GM19240 (cell line): ENCODE results near the gene CDH13.

ENCODE experiments used
- DNase-seq: peaks from one replicate; pipeline ENCODE4 v3.0.0; 2011; ENCODE audit warnings: low spot score; ENCODE audit not compliant: insufficient read length

CDH13 gene

GRCh38 chr16:82651921-82652601 is 25.3 kb downstream of the CDH13 start:
- no peak for DNase-seq

DNA sequence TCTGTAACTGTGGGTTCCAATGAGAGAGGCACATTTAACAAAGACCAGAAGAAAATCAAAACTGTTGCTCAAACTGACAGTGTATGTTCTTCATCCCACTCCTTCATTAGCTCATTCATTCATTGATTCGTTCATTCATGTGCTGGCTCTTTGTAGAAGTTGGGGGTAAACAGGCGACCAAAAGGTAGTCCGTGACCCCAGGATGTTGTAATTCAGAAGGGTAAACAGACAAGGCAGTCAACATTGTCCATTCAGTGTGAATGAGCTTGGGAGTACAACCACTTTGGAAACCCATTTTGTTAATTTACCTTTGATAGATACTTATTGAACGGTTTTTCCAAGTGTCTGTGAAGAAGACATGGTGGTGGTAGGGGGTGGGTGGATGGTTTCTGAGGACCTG is 26.1 kb downstream of the CDH13 start:
- DNase-seq, result no peak

GRCh38 chr16:82653550-82654511 is 27.1 kb downstream of the CDH13 start:
- DNase-seq, result peak; percentile 26

DNA sequence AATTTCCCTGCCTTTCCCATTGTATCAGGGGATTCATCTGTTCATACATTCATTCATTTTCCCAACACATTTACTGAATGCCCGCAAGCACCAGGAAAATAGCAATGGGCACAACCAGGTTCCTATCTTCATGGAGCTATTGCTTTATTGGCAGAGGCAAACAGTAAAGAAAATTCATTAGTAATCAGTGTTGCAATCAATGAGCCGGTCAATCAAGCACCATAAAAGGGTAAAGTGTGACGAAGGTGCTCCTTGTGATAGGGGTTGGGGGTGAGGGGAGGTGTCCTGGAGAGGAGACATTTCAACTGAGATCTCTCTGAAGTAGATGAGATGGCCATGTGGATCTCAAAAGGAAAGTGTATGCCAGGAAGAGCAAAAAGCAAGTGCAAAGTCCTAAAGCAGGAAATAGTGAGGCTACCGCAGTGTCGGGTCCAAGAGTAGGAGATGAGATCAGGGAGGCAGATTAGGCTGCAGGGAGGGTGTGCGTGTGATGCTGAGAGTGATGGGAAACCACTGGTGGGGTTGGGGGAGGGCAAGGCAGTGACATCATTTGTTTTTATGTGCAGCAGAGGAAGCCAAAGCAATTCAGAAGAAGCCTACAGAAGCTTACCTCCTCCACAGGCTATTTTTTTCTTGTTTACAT is 28.4 kb downstream of the CDH13 start:
- DNase-seq, result no peak

DNA sequence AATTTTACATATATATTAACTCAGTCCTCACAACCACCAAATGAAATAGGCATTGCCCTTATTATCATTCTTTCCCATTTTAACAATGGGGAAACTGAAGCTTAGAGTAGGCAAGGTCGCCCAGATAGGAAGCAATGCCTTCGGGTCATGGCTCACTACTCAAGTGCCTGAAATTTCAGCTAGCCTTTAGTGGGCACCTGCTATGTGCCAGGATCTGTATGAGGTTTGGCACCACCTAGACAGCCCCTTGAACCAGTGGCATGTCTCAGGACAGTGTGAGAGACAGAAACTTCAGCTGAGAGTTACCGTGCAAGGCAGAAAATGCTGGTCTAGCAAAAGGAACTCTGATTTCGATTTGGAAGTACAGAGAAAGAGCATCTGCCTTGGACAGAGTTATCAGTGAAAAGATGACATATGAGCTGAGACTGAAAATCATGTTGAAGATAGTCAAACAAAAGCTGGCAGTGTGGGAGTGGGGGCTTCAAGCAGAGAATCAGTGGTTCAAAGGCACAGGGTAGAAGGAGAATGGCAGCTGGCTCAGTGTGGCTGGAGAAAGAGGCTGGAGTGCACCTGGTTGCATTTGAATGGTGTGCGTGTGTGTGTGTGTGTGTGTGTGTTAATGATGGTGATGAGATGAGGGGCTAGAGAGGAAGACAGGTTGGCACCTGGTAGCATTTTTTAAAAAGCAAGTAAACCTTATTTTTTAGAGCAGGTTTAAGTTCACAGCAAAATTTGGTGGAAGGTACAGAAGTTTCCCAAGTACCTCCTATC is 29.1 kb downstream of the CDH13 start:
- no peak for DNase-seq

GRCh38 chr16:82657239-82657638 is 30.5 kb downstream of the CDH13 start:
- no peak for DNase-seq

- DNase-seq, result no peak
Observed at GRCh38 chr16:82657786-82658185, 31.0 kb downstream of the CDH13 start.

DNA sequence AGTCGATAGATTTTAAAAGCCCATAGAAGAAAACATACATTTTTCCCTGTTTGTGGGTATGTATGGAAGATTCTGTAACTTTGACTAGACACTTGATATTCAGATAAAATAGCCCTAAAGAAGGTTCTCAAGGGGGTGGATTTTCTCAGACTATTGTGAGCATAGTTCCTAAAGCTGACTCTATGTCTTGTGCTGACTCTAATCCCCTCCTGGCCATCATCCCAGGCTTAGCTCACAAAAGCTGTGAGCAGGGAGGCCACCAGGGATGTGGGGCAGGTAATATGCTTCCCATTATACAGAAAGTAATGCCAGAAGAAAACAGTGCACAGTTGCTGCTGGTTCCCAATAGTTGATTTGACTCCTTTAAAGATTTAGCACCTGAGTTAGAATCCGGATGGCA is 32.0 kb downstream of the CDH13 start:
- no peak for DNase-seq

DNA sequence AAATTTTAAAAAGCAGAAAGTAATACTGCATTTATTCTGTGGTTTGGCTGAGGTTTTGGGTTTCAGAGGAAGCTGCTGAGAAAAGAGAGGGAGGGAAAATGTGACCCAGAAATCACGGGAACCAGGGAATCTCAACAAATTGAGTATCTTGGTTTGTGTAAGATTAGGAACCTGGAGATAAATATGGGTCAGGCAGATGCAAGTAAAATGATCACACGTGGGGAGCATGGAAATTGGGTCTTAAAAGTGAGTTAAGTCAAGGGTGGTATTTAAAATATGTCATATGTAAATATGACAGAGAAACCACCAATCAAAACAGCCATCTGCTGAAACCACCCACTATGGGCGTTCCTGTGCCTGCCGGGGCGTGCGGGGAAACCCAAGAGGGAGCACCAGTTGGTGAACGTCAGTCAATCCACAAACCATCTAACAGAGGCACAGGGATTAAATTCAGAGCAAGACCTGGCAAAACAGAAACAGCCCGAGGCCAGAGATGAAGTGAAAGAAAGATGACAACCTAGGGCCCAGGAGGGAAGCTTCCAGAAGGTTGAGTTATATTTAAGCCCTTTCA is 33.4 kb downstream of the CDH13 start:
- DNase-seq, result no peak

DNA sequence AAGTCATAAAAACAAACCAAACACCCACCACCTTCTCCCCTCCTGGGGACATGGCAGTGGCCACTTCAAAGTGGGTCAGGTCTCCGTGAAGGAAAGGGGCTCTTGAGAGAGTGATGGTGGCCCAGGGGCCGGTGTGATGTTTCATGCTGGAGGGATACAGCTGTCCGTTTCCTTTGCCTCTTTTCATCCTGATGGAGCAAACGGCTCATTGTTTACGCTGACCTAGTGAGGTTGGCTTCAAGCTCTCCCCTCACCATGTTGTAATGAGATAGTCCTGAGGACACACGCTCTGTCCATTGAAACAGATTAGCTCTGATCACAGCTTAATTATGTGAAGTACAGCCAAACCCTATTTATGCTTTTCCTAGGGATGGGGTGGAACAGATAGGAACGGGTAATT is 34.2 kb downstream of the CDH13 start:
- no peak for DNase-seq

- no peak for DNase-seq
Observed at GRCh38 chr16:82664181-82664580, 37.4 kb downstream of the CDH13 start.

DNA sequence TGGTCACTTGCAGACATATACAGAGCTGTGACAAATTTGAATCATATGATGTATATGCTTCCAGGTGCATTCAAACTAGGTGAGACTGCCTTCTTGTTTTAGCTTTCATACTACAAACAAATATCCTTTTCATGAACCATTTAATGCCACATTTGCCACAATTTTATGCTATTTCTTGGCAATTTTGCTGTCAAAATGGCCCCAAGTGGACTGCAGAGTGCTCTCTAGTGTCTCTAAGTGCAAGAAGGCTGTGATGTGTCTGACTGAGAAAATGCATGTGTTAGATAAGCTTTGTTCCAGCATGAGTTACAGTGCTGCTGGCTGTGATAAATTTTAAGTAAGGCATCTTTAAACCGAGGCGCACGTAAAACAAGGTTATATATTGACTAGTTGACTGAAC is 38.3 kb downstream of the CDH13 start:
- DNase-seq, result no peak

- no peak for DNase-seq
Observed at GRCh38 chr16:82667437-82667836, 40.7 kb downstream of the CDH13 start.

DNA sequence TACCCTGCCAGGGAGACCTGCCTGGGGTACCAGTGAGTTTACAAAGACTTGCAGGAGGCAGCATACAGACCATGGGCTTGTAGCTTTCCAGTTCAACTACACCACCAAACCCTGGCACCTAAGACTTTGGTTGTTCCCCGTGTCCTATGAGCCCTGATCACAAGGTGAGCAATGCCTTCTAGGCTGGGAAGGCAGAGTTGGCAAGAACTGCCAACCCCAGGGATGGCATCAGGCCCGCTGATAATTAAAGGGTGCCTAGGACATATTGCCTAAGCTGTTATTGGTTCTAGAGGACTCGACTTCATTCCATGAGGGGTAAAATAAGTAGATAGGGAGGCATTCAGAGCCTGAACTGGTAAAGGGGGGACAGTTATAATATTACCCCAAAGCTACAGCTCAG is 41.3 kb downstream of the CDH13 start:
- DNase-seq, result no peak

DNA sequence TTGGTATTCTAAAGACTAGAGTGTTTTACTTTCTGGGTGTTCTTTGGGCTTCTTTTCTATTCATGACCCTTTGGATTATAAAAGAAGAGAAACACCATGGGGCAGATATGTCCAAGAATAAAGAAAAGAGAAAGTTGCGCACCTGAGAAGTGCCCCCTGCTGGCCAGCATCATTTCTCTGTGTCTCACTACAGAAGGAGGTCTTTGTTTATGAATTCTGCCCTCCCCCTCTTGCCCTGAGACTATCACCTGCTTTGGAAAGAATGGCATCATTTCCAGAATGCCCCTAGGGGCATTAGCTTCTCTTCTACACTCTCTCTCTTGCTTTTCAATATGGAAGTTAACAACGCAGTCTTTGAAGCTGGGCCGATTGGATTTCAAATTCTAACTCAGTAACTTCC is 45.0 kb downstream of the CDH13 start:
- no peak for DNase-seq

- DNase-seq, result no peak
Observed at GRCh38 chr16:82672676-82673075, 45.9 kb downstream of the CDH13 start.

DNA sequence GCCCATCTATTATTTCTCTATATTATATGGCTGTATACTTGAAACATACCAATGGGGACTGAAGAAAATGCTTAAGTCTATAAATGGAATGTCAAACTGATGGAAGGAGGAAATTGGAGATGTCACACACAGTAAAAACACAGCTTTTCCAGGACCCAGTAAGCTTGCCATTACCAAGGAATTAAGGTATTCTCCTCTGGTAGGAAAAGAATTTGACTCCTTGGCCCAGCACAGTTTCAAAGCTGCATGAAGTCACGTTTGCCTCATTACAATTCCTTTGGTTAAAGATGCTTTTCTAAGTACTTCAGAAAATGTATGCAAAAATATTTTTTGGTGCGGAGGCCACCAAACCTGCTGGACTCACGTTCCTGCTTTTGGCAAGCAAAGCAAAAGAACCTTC is 48.5 kb downstream of the CDH13 start:
- DNase-seq, result no peak

GRCh38 chr16:82681592-82681991 is 54.8 kb downstream of the CDH13 start:
- DNase-seq, result no peak

GRCh38 chr16:82682767-82683166 is 56.0 kb downstream of the CDH13 start:
- no peak for DNase-seq

GRCh38 chr16:82684256-82684655 is 57.5 kb downstream of the CDH13 start:
- DNase-seq, result no peak

- DNase-seq, result no peak
Observed at GRCh38 chr16:82685526-82685925, 58.8 kb downstream of the CDH13 start.
